Body of pancreas (tissue), 4 donors: ENCODE results near the gene PHLDA2. TPM values are rescaled to one million over a fixed set of nuclear protein-coding genes. Genes with fewer than 3 reads are reported as not detected.

Source experiments
- ATAC-seq: fragments of 150-250 bp; one replicate; pipeline ENCODE4 v1.9.1; 2016
- DNase-seq, 4 donors: peaks; one replicate each; pipeline ENCODE4 v3.0.0-alpha.2; 2019
- H3K27ac ChIP-seq, 4 donors: fragments of 200-600 bp; sonication (generic); 1 replicate in 3 of 4; 2 replicates in 1 of 4; pipeline versions ENCODE4 v1.5.1 to v1.6.1; 2016 to 2019; ENCODE audit warnings: mild to moderate bottlenecking in 1 of 4, mixed read lengths in 1 of 4, moderate library complexity in 1 of 4
- H3K27me3 ChIP-seq, 2 donors: fragments of 200-600 bp; sonication (generic); one replicate each; pipeline ENCODE4 v1.6.0; 2016; ENCODE audit warnings: mild to moderate bottlenecking in 1 of 2
- H3K36me3 ChIP-seq, 2 donors: fragments of 200-600 bp; sonication (generic); replicated peaks in 1 of 2; 2 replicates each; pipeline ENCODE4 v1.5.1; 2016; ENCODE audit warnings: low read depth in 2 of 2; ENCODE audit not compliant: insufficient read depth in 1 of 2
- H3K4me1 ChIP-seq: fragments of 200-600 bp; sonication (generic); one replicate; pipeline ENCODE4 v1.6.0; 2016
- H3K4me3 ChIP-seq, 2 donors: fragments of 200-600 bp; sonication (generic); 1 replicate in 1 of 2; 2 replicates in 1 of 2; pipeline ENCODE4 v1.5.1; 2016 to 2019
- H3K9me3 ChIP-seq, 3 donors: fragments of 200-600 bp; sonication (generic); 1 replicate in 2 of 3; 2 replicates in 1 of 3; pipeline ENCODE4 v1.5.1; 2016
- POLR2A ChIP-seq, 3 donors: fragments of 450-650 bp; IDR thresholded peaks; one replicate each; pipeline ENCODE4 v1.6.1; 2016; ENCODE audit warnings: antibody characterized with exemption in 3 of 3, mild to moderate bottlenecking in 2 of 3
- WGBS, 2 donors: methylation state at CpG; one replicate each; pipeline ENCODE4 v1.1.5; 2017; 5-methylcytosine and 5-hydroxymethylcytosine counted together
- intact Hi-C: fragments of 100-400 bp; cut with DNase I; formaldehyde crosslinking; loops from one replicate; pipeline ENCODE4 v1.15.1; 2023
- total RNA-seq, 2 donors: library from RNA; depleted of rRNA; stranded (reverse); fragments of >200 nt; gene quantifications; one replicate each; pipeline ENCODE4 v1.1.0, GENCODE V29; 2016
- TF ChIP-seq, protein P1 (sequence below), 7 experiments: fragments of 450-650 bp in 4 of 7; fragments of 200-600 bp in 3 of 7; sonication (generic) in 3 of 7; IDR thresholded peaks; one replicate each; pipeline ENCODE4 v1.5.1; 2016 to 2019; ENCODE audit warnings: antibody characterized with exemption in 7 of 7

PHLDA2 gene
- total RNA-seq, 2 donors from 2014 or later, result 4.2 TPM; not detected in 1

GRCh38 chr11:2934611-2935239, 5.5 kb upstream of the PHLDA2 start:
- no peak overlapping the region for H3K27ac ChIP-seq
- H3K9me3 ChIP-seq, result peaks cover 0 to 11% (median 0%) of the 10 kb centered on the region in 3 donors
- DNase-seq (peak in 1 of 4 donors; percentile 10), ATAC-seq (no peak)
- TF ChIP-seq, protein P1, sequence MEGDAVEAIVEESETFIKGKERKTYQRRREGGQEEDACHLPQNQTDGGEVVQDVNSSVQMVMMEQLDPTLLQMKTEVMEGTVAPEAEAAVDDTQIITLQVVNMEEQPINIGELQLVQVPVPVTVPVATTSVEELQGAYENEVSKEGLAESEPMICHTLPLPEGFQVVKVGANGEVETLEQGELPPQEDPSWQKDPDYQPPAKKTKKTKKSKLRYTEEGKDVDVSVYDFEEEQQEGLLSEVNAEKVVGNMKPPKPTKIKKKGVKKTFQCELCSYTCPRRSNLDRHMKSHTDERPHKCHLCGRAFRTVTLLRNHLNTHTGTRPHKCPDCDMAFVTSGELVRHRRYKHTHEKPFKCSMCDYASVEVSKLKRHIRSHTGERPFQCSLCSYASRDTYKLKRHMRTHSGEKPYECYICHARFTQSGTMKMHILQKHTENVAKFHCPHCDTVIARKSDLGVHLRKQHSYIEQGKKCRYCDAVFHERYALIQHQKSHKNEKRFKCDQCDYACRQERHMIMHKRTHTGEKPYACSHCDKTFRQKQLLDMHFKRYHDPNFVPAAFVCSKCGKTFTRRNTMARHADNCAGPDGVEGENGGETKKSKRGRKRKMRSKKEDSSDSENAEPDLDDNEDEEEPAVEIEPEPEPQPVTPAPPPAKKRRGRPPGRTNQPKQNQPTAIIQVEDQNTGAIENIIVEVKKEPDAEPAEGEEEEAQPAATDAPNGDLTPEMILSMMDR (IDR thresholded peaks at IDR 0.05), result no peak
- TF ChIP-seq POLR2A (IDR thresholded peaks at IDR 0.05), result no peak
- intact Hi-C loops, result no loop called here
- peaks cover 16% of the 10 kb centered on the region for H3K4me1 ChIP-seq
- 69 to 77% methylated on average over 7 to 14 of the region's 14 CpGs for WGBS, 2 donors
- peaks cover 0 to 3% of the 10 kb centered on the region in 2 donors for H3K27me3 ChIP-seq
- no peak overlapping the region for H3K4me3 ChIP-seq
- H3K36me3 ChIP-seq, result no peaks in the 10 kb centered on the region

DNA sequence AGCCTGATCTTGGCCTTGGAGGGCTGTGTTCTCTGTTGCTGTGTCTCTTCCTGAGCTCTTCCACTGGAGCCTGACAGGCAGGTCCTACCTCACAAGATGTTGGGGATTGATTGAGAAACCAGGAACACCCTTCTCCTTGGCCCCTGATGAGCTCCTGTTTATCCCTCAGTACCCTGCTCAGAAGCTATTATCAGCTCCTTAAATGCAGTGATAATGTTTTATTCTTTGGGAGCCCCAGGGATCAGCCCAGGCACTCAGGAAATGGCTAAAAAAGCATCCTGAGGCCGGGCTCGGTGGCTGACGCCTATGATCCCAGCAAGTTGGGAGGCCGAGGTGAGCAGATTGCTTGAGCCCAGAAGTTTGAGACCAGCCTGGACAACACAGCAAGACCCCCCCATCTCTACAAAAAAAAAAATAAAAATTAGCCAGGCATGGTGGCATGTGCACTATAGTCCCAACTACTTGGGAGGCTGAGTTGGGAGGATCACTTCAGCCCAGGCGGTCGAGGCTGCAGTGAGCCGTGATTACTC, 4.9 kb upstream of the PHLDA2 start:
- Histone ChIP-seq H3K9me3 (peaks cover 0 to 11% (median 0%) of the 10 kb centered on the region in 3 donors), H3K27me3 (peaks cover 0 to 5% of the 10 kb centered on the region in 2 donors), H3K36me3 (no peaks in the 10 kb centered on the region), H3K4me1 (peaks cover 20% of the 10 kb centered on the region), H3K27ac (no peak overlapping the region), H3K4me3 (no peak overlapping the region)
- no peak for ATAC-seq
- no peak for DNase-seq
- WGBS, 2 donors, result 88 to 97% methylated on average over 3 to 7 of the region's 7 CpGs
- intact Hi-C loops, result no loop called here
- no peak for TF ChIP-seq POLR2A (IDR thresholded peaks at IDR 0.05)
- TF ChIP-seq, protein P1 (IDR thresholded peaks at IDR 0.05), result no peak

GRCh38 chr11:2933375-2934020, 4.3 kb upstream of the PHLDA2 start:
- intact Hi-C loops, result no loop called here
- H3K4me3 ChIP-seq, result no peak overlapping the region
- TF ChIP-seq, protein P1 (IDR thresholded peaks at IDR 0.05), result peak in 1 of 7 experiments; percentile 11
- peak in 1 of 3 donors; percentile 25 for TF ChIP-seq POLR2A (IDR thresholded peaks at IDR 0.05)

DNA sequence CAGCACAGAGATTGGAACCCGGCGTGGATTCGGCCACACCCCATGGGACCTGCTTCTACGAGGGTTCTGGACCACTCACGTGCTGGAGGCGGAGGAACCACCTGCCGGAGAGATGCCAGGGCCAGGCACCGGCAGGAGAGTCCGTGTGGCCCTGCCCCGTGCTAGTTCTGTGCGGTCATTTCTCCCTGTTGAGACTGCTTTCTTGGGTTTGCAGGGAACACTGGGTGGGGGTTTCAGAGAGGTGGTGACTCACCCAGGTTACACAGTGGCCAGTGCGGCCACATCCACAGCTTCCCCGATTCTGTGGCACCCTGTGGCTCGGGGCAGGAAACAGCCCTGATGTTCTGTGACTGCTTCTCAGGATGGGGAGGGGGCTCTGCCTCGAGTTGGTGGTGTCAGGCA, 3.6 kb upstream of the PHLDA2 start:
- ATAC-seq (no peak), DNase-seq (peak in 2 of 4 donors; percentile 6 to 14)
- TF ChIP-seq, protein P1 (IDR thresholded peaks at IDR 0.05), result no peak
- TF ChIP-seq POLR2A (IDR thresholded peaks at IDR 0.05), result no peak
- H3K9me3 ChIP-seq, result peaks cover 0 to 5% (median 0%) of the 10 kb centered on the region in 3 donors
- H3K4me1 ChIP-seq, result peaks cover 33% of the 10 kb centered on the region
- WGBS, 2 donors, result 47 to 63% methylated on average over 3 to 15 of the region's 15 CpGs
- no peaks in the 10 kb centered on the region for H3K36me3 ChIP-seq
- peaks cover 0 to 5% of the 10 kb centered on the region in 2 donors for H3K27me3 ChIP-seq
- H3K4me3 ChIP-seq, result no peak overlapping the region
- no peak overlapping the region for H3K27ac ChIP-seq
- intact Hi-C loops, result no loop called here

More at GRCh38 chr11:2933375-2934020, 4.3 kb upstream of the PHLDA2 start:
- peak; percentile 28 to 78 (median 58) for DNase-seq
- ATAC-seq, result no peak
- Histone ChIP-seq H3K36me3 (no peaks in the 10 kb centered on the region), H3K9me3 (peaks cover 0 to 7% (median 0%) of the 10 kb centered on the region in 3 donors), H3K27me3 (peaks cover 0 to 5% of the 10 kb centered on the region in 2 donors), H3K27ac (no peak overlapping the region), H3K4me1 (peaks cover 26% of the 10 kb centered on the region)
- WGBS, 2 donors, result 71 to 80% methylated on average over 1 to 12 of the region's 12 CpGs
